ENCODE measurements around the gene LRRFIP2.
"Not testable (repeated sequence)": the region's sequence is repeated elsewhere in the genome, so short reads cannot be mapped to it uniquely, and the experiment has no call there.

Gene LRRFIP2

DNA sequence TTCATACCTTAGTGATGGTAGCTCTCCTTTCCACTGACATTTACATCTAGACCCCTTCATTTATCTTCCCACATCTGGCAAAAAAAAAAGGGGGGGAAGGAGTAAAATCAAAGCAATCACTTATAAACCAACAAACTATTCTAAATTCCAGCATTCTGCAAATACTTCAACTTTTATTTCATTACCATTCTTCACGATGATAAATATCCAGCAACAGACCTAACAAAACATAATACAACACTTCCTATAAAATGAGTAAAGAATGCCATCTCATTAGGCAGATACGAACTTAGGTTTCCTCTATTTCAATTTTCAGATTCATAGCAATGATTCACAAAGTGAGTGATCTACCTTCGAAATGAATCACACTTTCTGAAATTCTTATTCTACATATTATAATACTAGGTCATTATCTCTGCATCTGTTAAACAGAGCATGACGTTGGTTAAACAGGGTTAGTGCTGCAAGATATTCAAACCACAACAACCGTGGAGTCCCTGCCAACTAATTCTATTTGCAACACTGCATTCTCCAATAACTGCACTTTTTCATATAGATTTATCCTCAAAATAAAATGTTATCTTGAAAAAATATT is at the start of gene LRRFIP2:
Gene LRRFIP2, minus strand, starts transcription at position 51 of the 595 bp plus-strand sequence. CDS start 25,599 bp downstream, outside the sequence.
- Histone ChIP-seq H3K4me3 (ENCODE audit: low read length in 2 of 2) (peak within 1 kb of the TSS; percentile 92 to 97), H3K27ac (ENCODE audit: low read depth in 2 of 2, low read length in 2 of 2) (peak within 1 kb of the TSS; percentile 96 to 98), H3K9ac (ENCODE audit: low read depth in 1 of 2, low read length in 2 of 2) (peak within 1 kb of the TSS; percentile 94 to 96), H3K4me1 (ENCODE audit: control insufficient read depth in 2 of 2, insufficient read depth in 2 of 2, low read length in 2 of 2) (peaks cover 24 to 35% of the 10 kb centered on the region in 2 donors), H3K9me3 (ENCODE audit: control insufficient read depth in 2 of 2, low read length in 2 of 2) (no peaks in the 10 kb centered on the region), H3K27me3 (ENCODE audit: control insufficient read depth in 2 of 2, insufficient read depth in 2 of 2, low read length in 2 of 2) (no peaks in the 10 kb centered on the region), H3K36me3 (ENCODE audit: control insufficient read depth in 2 of 2, insufficient read depth in 2 of 2, low read length in 2 of 2) (peaks cover 6 to 12% of the 10 kb centered on the region in 2 donors)

DNA sequence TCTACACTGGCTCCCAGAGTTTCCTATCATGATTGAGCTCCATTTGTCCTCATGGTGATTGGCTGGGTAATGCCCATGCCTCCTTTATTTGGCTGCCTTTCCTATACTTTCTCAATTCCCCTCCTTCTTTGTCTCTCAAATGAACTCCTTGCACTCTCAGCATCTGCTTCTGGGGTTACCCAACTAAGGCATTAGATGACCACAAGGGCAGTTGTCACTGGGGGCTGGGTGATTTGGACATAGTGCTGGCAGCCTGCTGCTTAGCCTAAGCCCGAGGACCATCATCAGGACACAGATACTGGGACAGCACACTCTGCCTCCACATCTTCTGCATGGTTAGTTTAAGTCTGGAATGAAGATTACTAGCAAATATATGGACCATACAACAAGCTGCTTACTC is 49.2 kb upstream of the LRRFIP2 start:
- Histone ChIP-seq H3K36me3 (ENCODE audit: control insufficient read depth in 2 of 2, insufficient read depth in 2 of 2, low read length in 2 of 2) (no peaks in the 10 kb centered on the region), H3K27me3 (ENCODE audit: control insufficient read depth in 2 of 2, insufficient read depth in 2 of 2, low read length in 2 of 2) (no peaks in the 10 kb centered on the region), H3K9me3 (ENCODE audit: control insufficient read depth in 2 of 2, low read length in 2 of 2) (no peaks in the 10 kb centered on the region), H3K27ac (ENCODE audit: low read depth in 2 of 2, low read length in 2 of 2) (no peak overlapping the region), H3K4me1 (ENCODE audit: control insufficient read depth in 2 of 2, insufficient read depth in 2 of 2, low read length in 2 of 2) (peaks cover 0 to 9% of the 10 kb centered on the region in 2 donors), H3K9ac (ENCODE audit: low read depth in 1 of 2, low read length in 2 of 2) (no peak overlapping the region), H3K4me3 (ENCODE audit: low read length in 2 of 2) (no peak overlapping the region)

DNA sequence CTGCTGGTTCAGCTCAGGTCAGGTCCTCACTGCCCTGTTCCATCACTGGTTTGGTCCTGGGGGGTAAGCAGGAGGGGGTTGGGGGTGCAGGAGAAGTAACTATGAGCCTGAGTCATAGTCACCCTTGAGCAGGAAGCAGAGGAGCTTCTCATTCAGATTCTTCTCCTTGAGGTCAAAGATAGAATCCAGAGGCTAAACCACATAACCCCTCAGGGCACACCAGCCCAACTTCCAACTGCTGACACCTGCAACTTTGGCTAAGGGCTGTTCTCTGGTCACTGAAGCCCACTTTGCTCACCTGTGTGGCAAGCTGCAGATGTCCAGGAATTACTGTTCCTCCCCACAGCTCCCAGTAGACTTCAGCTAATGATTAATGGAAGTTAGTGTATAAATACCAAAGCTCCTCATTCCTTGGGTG is 48.8 kb upstream of the LRRFIP2 start:
- Histone ChIP-seq H3K4me1 (ENCODE audit: control insufficient read depth in 2 of 2, insufficient read depth in 2 of 2, low read length in 2 of 2) (peaks cover 0 to 5% of the 10 kb centered on the region in 2 donors), H3K9me3 (ENCODE audit: control insufficient read depth in 2 of 2, low read length in 2 of 2) (no peaks in the 10 kb centered on the region), H3K27me3 (ENCODE audit: control insufficient read depth in 2 of 2, insufficient read depth in 2 of 2, low read length in 2 of 2) (no peaks in the 10 kb centered on the region), H3K9ac (ENCODE audit: low read depth in 1 of 2, low read length in 2 of 2) (no peak overlapping the region), H3K36me3 (ENCODE audit: control insufficient read depth in 2 of 2, insufficient read depth in 2 of 2, low read length in 2 of 2) (no peaks in the 10 kb centered on the region), H3K4me3 (ENCODE audit: low read length in 2 of 2) (no peak overlapping the region), H3K27ac (ENCODE audit: low read depth in 2 of 2, low read length in 2 of 2) (no peak overlapping the region)

- not testable (repeated sequence) for H3K9me3 ChIP-seq (ENCODE audit: control insufficient read depth in 2 of 2, low read length in 2 of 2); H3K9ac ChIP-seq (ENCODE audit: low read depth in 1 of 2, low read length in 2 of 2); H3K27me3 ChIP-seq (ENCODE audit: control insufficient read depth in 2 of 2, insufficient read depth in 2 of 2, low read length in 2 of 2); H3K4me3 ChIP-seq (ENCODE audit: low read length in 2 of 2); H3K27ac ChIP-seq (ENCODE audit: low read depth in 2 of 2, low read length in 2 of 2); H3K36me3 ChIP-seq (ENCODE audit: control insufficient read depth in 2 of 2, insufficient read depth in 2 of 2, low read length in 2 of 2); H3K4me1 ChIP-seq (ENCODE audit: control insufficient read depth in 2 of 2, insufficient read depth in 2 of 2, low read length in 2 of 2)
These were observed 48.2 kb upstream of the LRRFIP2 start for GRCh38 chr3:37222542-37222941.

DNA sequence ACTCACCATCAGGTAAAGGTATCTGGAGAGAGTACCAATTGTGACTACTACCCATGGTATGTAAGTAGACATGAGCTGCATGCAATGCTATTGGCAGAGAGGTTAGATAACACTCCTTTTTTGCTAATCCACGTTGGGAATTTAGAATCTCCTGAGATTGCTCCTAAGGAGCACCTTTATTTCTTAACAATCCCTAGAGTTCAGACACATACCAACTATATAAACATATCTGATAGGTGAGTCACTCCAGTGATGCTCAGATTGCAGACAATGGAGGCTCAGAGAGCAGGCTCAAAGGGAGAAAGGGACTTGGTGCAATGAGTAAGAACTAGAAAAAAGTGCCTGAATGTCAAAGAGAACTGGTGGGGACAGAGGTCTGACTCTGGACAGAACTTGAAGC is 47.0 kb upstream of the LRRFIP2 start:
- Histone ChIP-seq H3K4me3 (ENCODE audit: low read length in 2 of 2) (no peak overlapping the region), H3K4me1 (ENCODE audit: control insufficient read depth in 2 of 2, insufficient read depth in 2 of 2, low read length in 2 of 2) (no peaks in the 10 kb centered on the region), H3K27me3 (ENCODE audit: control insufficient read depth in 2 of 2, insufficient read depth in 2 of 2, low read length in 2 of 2) (no peaks in the 10 kb centered on the region), H3K36me3 (ENCODE audit: control insufficient read depth in 2 of 2, insufficient read depth in 2 of 2, low read length in 2 of 2) (no peaks in the 10 kb centered on the region), H3K27ac (ENCODE audit: low read depth in 2 of 2, low read length in 2 of 2) (no peak overlapping the region), H3K9ac (ENCODE audit: low read depth in 1 of 2, low read length in 2 of 2) (no peak overlapping the region), H3K9me3 (ENCODE audit: control insufficient read depth in 2 of 2, low read length in 2 of 2) (no peaks in the 10 kb centered on the region)

- H3K36me3 ChIP-seq (ENCODE audit: control insufficient read depth in 2 of 2, insufficient read depth in 2 of 2, low read length in 2 of 2), result no peaks in the 10 kb centered on the region
- H3K4me1 ChIP-seq (ENCODE audit: control insufficient read depth in 2 of 2, insufficient read depth in 2 of 2, low read length in 2 of 2), result no peaks in the 10 kb centered on the region
These were observed 44.9 kb upstream of the LRRFIP2 start for GRCh38 chr3:37219266-37219665.

DNA sequence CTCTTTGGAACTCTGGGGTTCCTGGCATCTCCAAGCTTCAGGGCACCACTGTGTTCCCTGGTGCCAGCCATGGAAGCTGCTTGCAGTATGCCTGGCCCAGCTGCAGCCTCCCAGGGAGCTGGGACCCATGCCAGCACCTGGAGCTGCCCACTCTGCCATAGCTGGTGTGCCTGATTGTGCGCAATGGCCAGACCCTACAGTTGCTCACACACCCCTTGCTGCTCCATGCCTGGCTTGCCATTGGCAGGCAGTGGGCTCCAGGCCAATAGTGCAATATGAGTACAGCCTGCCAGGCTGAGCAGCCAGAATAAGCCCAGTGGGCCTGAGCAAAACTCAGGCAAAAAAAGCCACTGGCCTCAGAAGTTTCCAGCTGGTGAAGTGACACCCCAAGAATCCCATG is 43.8 kb upstream of the LRRFIP2 start:
- Histone ChIP-seq H3K4me3 (ENCODE audit: low read length in 2 of 2) (no peak overlapping the region), H3K9me3 (ENCODE audit: control insufficient read depth in 2 of 2, low read length in 2 of 2) (no peaks in the 10 kb centered on the region), H3K4me1 (ENCODE audit: control insufficient read depth in 2 of 2, insufficient read depth in 2 of 2, low read length in 2 of 2) (no peaks in the 10 kb centered on the region), H3K27ac (ENCODE audit: low read depth in 2 of 2, low read length in 2 of 2) (no peak overlapping the region), H3K9ac (ENCODE audit: low read depth in 1 of 2, low read length in 2 of 2) (no peak overlapping the region), H3K36me3 (ENCODE audit: control insufficient read depth in 2 of 2, insufficient read depth in 2 of 2, low read length in 2 of 2) (no peaks in the 10 kb centered on the region), H3K27me3 (ENCODE audit: control insufficient read depth in 2 of 2, insufficient read depth in 2 of 2, low read length in 2 of 2) (no peaks in the 10 kb centered on the region)

More at GRCh38 chr3:37219266-37219665, 44.9 kb upstream of the LRRFIP2 start:
- no peak overlapping the region for H3K4me3 ChIP-seq (ENCODE audit: low read length in 2 of 2)
- no peak overlapping the region for H3K9ac ChIP-seq (ENCODE audit: low read depth in 1 of 2, low read length in 2 of 2)
- H3K9me3 ChIP-seq (ENCODE audit: control insufficient read depth in 2 of 2, low read length in 2 of 2), result no peaks in the 10 kb centered on the region
- no peak overlapping the region for H3K27ac ChIP-seq (ENCODE audit: low read depth in 2 of 2, low read length in 2 of 2)
- H3K27me3 ChIP-seq (ENCODE audit: control insufficient read depth in 2 of 2, insufficient read depth in 2 of 2, low read length in 2 of 2), result no peaks in the 10 kb centered on the region

GRCh38 chr3:37217098-37217849 is 42.9 kb upstream of the LRRFIP2 start:
- Histone ChIP-seq H3K4me1 (ENCODE audit: control insufficient read depth in 2 of 2, insufficient read depth in 2 of 2, low read length in 2 of 2) (no peaks in the 10 kb centered on the region), H3K27me3 (ENCODE audit: control insufficient read depth in 2 of 2, insufficient read depth in 2 of 2, low read length in 2 of 2) (no peaks in the 10 kb centered on the region), H3K9ac (ENCODE audit: low read depth in 1 of 2, low read length in 2 of 2) (no peak overlapping the region), H3K36me3 (ENCODE audit: control insufficient read depth in 2 of 2, insufficient read depth in 2 of 2, low read length in 2 of 2) (no peaks in the 10 kb centered on the region), H3K27ac (ENCODE audit: low read depth in 2 of 2, low read length in 2 of 2) (no peak overlapping the region), H3K4me3 (ENCODE audit: low read length in 2 of 2) (no peak overlapping the region), H3K9me3 (ENCODE audit: control insufficient read depth in 2 of 2, low read length in 2 of 2) (no peaks in the 10 kb centered on the region)

GRCh38 chr3:37216597-37217097 is 42.3 kb upstream of the LRRFIP2 start:
- Histone ChIP-seq H3K9me3 (ENCODE audit: control insufficient read depth in 2 of 2, low read length in 2 of 2) (no peaks in the 10 kb centered on the region), H3K27ac (ENCODE audit: low read depth in 2 of 2, low read length in 2 of 2) (no peak overlapping the region), H3K4me3 (ENCODE audit: low read length in 2 of 2) (no peak overlapping the region), H3K27me3 (ENCODE audit: control insufficient read depth in 2 of 2, insufficient read depth in 2 of 2, low read length in 2 of 2) (no peaks in the 10 kb centered on the region), H3K4me1 (ENCODE audit: control insufficient read depth in 2 of 2, insufficient read depth in 2 of 2, low read length in 2 of 2) (no peaks in the 10 kb centered on the region), H3K9ac (ENCODE audit: low read depth in 1 of 2, low read length in 2 of 2) (no peak overlapping the region), H3K36me3 (ENCODE audit: control insufficient read depth in 2 of 2, insufficient read depth in 2 of 2, low read length in 2 of 2) (no peaks in the 10 kb centered on the region)

DNA sequence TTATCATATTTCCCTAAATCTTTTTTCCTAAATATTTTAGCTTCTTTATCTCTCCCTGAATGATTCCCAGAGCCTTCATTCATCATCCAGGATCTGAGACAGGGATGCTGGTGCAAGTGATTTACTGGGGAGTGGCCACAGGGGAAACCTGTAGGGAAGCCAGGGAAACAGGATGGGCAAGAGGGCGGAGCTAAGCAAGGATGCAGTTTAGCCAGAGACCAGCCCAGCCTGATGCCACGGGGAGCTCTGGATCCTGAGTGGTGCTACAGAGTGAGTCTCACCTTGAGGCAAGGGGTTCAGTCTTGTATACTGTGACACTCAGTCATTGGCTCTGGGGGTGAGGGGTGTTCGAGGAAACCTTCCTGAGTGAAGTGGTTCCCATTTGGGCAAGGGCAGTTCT is 39.7 kb upstream of the LRRFIP2 start:
- no peaks in the 10 kb centered on the region for H3K9me3 ChIP-seq (ENCODE audit: control insufficient read depth in 2 of 2, low read length in 2 of 2)
- H3K4me1 ChIP-seq (ENCODE audit: control insufficient read depth in 2 of 2, insufficient read depth in 2 of 2, low read length in 2 of 2), result no peaks in the 10 kb centered on the region
- no peak overlapping the region for H3K27ac ChIP-seq (ENCODE audit: low read depth in 2 of 2, low read length in 2 of 2)
- no peaks in the 10 kb centered on the region for H3K36me3 ChIP-seq (ENCODE audit: control insufficient read depth in 2 of 2, insufficient read depth in 2 of 2, low read length in 2 of 2)
- H3K9ac ChIP-seq (ENCODE audit: low read depth in 1 of 2, low read length in 2 of 2), result no peak overlapping the region
- H3K4me3 ChIP-seq (ENCODE audit: low read length in 2 of 2), result no peak overlapping the region
- H3K27me3 ChIP-seq (ENCODE audit: control insufficient read depth in 2 of 2, insufficient read depth in 2 of 2, low read length in 2 of 2), result no peaks in the 10 kb centered on the region

All from mucosa of rectum (tissue), 2 donors.